Astrocyte of the spinal cord (primary cell): Measurements from ENCODE around the gene SLC44A1.

Experiments
- DNase-seq: peaks from one replicate; pipeline ENCODE4 v3.0.0; 2011; ENCODE audit warnings: low read depth, low spot score
- H3K4me3 ChIP-seq: 2 replicates; pipeline ENCODE4 v1.5.1; 2011; ENCODE audit warnings: low read depth, mild to moderate bottlenecking, low read length, moderate library complexity
- in situ Hi-C: cut with HindIII; loops from 2 replicates; pipeline ENCODE4 v1.10.0; 2017; ENCODE audit warnings: low sequenced_read_pairs
- TF ChIP-seq, protein P1 (sequence below): IDR thresholded peaks from 2 replicates; pipeline ENCODE4 v1.5.1; 2012; ENCODE audit warnings: low read depth, mild to moderate bottlenecking, low read length, inconsistent platforms

The SLC44A1 gene

DNA sequence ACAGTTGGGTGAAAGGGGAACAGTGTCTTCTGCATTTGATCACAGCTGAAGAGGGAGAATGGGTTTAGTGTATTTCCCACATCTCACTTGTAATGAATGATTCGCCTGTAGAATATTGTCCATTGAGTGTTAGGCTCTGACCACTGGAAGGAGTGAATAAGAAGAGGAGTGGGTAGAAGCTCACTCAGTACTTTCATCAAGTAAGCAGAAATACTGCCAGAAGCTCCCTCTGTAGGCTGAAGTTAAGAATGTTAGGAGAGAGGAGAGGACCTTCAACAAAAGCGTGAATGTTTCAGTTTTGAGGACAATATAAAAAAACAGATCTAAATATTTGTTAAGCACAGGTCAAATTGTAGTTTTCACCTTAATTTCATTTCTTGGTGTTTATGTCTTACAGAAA, 230.9 kb downstream of the SLC44A1 start:
- H3K4me3 ChIP-seq: no peak overlapping the region
- TF ChIP-seq, protein P1, sequence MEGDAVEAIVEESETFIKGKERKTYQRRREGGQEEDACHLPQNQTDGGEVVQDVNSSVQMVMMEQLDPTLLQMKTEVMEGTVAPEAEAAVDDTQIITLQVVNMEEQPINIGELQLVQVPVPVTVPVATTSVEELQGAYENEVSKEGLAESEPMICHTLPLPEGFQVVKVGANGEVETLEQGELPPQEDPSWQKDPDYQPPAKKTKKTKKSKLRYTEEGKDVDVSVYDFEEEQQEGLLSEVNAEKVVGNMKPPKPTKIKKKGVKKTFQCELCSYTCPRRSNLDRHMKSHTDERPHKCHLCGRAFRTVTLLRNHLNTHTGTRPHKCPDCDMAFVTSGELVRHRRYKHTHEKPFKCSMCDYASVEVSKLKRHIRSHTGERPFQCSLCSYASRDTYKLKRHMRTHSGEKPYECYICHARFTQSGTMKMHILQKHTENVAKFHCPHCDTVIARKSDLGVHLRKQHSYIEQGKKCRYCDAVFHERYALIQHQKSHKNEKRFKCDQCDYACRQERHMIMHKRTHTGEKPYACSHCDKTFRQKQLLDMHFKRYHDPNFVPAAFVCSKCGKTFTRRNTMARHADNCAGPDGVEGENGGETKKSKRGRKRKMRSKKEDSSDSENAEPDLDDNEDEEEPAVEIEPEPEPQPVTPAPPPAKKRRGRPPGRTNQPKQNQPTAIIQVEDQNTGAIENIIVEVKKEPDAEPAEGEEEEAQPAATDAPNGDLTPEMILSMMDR: peak; percentile 59
- in situ Hi-C loops: no loop called here
- peak; percentile 52 for DNase-seq

DNA sequence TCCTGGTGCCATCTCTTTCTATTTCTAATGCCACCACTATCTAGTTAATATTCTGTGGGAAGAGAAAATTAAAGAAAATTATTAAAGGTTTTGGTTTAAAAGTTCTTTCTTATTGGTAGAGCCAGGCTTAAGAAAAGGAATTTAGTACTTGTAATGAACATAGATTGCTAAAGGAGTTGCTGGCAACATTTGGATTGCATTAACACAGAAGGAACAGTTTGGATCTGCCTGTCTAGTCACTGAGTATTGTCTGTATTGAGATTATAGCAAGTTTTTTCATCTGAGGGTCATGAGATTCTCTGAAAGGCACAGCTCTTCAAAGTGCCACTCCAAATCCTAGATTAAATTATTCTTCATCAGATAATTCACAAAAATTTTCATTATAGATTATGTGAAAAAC, 235.4 kb downstream of the SLC44A1 start:
- DNase-seq: no peak

DNA sequence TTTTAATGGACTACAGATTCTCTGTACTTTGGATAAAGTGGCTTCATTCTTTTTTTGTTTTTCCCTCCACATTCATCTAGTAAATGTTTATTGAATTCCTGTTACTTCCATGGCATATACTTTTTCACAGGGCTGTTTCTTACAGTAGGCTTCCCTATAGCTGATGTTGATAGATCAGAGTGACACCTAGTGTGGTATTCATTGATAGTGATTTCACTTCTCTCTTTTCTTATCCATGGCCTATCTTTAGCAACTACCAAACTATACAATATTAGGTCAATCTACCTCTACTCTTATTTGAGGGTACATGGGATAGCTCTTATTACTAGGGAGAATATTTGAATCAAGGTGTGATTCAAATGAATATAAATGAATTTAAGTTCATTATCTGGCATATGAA, 239.2 kb downstream of the SLC44A1 start:
- TF ChIP-seq, protein P1: no peak
- no peak for DNase-seq
- in situ Hi-C loops: no loop called here
- no peak overlapping the region for H3K4me3 ChIP-seq

More for the DNA sequence above, 235.4 kb downstream of the SLC44A1 start:
- TF ChIP-seq, protein P1: no peak
- in situ Hi-C loops: no loop called here
- H3K4me3 ChIP-seq: no peak overlapping the region

DNA sequence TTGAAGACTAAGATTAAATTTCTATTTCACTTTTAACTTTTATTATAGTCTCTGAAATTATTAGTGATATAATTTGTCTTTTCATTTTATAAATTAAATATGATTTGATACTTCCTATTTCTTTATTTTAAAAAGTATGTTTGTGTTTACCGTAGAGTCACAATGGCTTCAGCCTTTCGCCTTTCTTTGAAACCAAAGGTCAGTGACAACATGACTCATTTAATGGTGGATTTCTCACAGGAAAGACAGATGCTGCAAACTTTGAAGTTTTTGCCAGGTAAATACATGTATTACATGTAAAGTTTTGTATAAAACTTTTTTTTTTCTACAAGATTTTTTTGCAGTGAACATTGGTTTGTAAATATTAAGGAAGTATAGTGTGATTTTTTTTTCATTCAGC, 239.8 kb downstream of the SLC44A1 start:
- in situ Hi-C loops: no loop called here
- TF ChIP-seq, protein P1: no peak
- DNase-seq: no peak
- H3K4me3 ChIP-seq: no peak overlapping the region

DNA sequence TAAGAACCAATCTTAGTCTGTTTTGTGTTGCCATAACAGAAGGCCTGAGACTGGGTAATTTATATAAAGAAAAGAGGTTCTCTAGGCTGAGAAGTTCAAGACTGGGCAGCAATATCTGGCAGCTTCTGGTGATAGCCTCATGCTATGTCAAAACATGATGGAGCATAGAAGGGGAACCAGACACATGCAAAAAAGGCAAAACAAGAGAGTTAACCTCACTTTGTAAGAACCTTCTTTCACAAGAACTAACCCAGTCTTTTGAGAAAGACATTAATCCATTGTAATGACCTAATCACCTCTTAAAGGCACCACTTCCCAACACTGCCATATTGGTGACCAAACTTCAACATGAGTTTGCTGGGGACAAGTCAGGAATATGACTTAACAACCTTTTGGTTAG, 240.7 kb downstream of the SLC44A1 start:
- H3K4me3 ChIP-seq: no peak overlapping the region
- in situ Hi-C loops: no loop called here
- TF ChIP-seq, protein P1: no peak
- no peak for DNase-seq
